Stimulated activated effector memory CD8-positive, alpha-beta T cell treated with anti-CD3 and anti-CD28 coated beads, Interleukin-12 subunit alpha, Interleukin-12 subunit beta, amount 100 ng/mL, for 72 hours (primary cell): ENCODE measurements around the gene SLC35D2.

Source experiments
- ATAC-seq: fragments of 150-1000 bp; cut with Tn5 transposase; 2 replicates; pipeline ENCODE4 v1.10.0; 2021
- DNase-seq, 2 donors: peaks; one replicate each; pipeline ENCODE4 v3.0.0; 2021 to 2022; ENCODE audit warnings: low spot score in 2 of 2
- H3K27ac Mint-ChIP-seq: one replicate; pipeline ENCODE4 v1.8.0; 2022; ENCODE audit warnings: mild to moderate bottlenecking, mixed read lengths
- H3K36me3 Mint-ChIP-seq: one replicate; pipeline ENCODE4 v1.8.0; 2022; ENCODE audit warnings: mild to moderate bottlenecking, mixed read lengths
- H3K4me1 Mint-ChIP-seq: one replicate; pipeline ENCODE4 v1.8.0; 2022; ENCODE audit warnings: mixed read lengths
- H3K4me3 Mint-ChIP-seq: one replicate; pipeline ENCODE4 v1.8.0; 2022; ENCODE audit warnings: mild to moderate bottlenecking, mixed read lengths
- H3K9me3 Mint-ChIP-seq: one replicate; pipeline ENCODE4 v1.8.0; 2022; ENCODE audit warnings: mixed read lengths

Gene SLC35D2

GRCh38 chr9:96383165-96383942 is at the start of gene SLC35D2:
Gene SLC35D2 (minus strand): TSS chr9:96383711. CDS start chr9:96383634, 77 bp downstream.
- H3K4me3 Mint-ChIP-seq, result peak within 1 kb of the TSS; percentile 72
- no peaks in the 10 kb centered on the region for H3K9me3 Mint-ChIP-seq
- peaks cover 22% of the 10 kb centered on the region for H3K4me1 Mint-ChIP-seq
- peak within 1 kb of the TSS; percentile 85 for H3K27ac Mint-ChIP-seq
- ATAC-seq (peak; percentile 76), DNase-seq (peak; percentile 8 to 56)
- peaks cover 50% of the 10 kb centered on the region for H3K36me3 Mint-ChIP-seq

- ATAC-seq, result no peak
- Mint-ChIP-seq H3K4me1 (peaks cover 9% of the 10 kb centered on the region), H3K4me3 (no peak overlapping the region), H3K27ac (no peak overlapping the region), H3K9me3 (no peaks in the 10 kb centered on the region), H3K36me3 (no peaks in the 10 kb centered on the region)
- DNase-seq, result no peak
Observed at GRCh38 chr9:96430377-96430776, 46.9 kb upstream of the SLC35D2 start.

- no peaks in the 10 kb centered on the region for H3K9me3 Mint-ChIP-seq
- no peak overlapping the region for H3K27ac Mint-ChIP-seq
- peaks cover 15% of the 10 kb centered on the region for H3K4me1 Mint-ChIP-seq
- ATAC-seq (no peak), DNase-seq (no peak)
- no peaks in the 10 kb centered on the region for H3K36me3 Mint-ChIP-seq
- H3K4me3 Mint-ChIP-seq, result no peak overlapping the region
Observed at GRCh38 chr9:96429732-96430131, 46.2 kb upstream of the SLC35D2 start.

GRCh38 chr9:96425500-96426169 is 42.1 kb upstream of the SLC35D2 start:
- Mint-ChIP-seq H3K4me1 (peaks cover 25% of the 10 kb centered on the region), H3K4me3 (no peak overlapping the region), H3K36me3 (no peaks in the 10 kb centered on the region), H3K9me3 (no peaks in the 10 kb centered on the region), H3K27ac (peak overlapping the region; percentile 65)
- ATAC-seq (no peak), DNase-seq (no peak)

- Mint-ChIP-seq H3K4me1 (peaks cover 38% of the 10 kb centered on the region), H3K9me3 (no peaks in the 10 kb centered on the region), H3K27ac (no peak overlapping the region), H3K4me3 (no peak overlapping the region), H3K36me3 (peaks cover 2% of the 10 kb centered on the region)
- DNase-seq (no peak), ATAC-seq (no peak)
Observed at GRCh38 chr9:96423985-96424336, 40.5 kb upstream of the SLC35D2 start.

- Mint-ChIP-seq H3K9me3 (no peaks in the 10 kb centered on the region), H3K36me3 (peaks cover 7% of the 10 kb centered on the region)
Observed at GRCh38 chr9:96423322-96423984, 39.9 kb upstream of the SLC35D2 start.

GRCh38 chr9:96420468-96421219 is 37.1 kb upstream of the SLC35D2 start:
- ATAC-seq (no peak), DNase-seq (no peak)
- peak overlapping the region; percentile 90 for H3K4me3 Mint-ChIP-seq
- peak overlapping the region; percentile 93 for H3K27ac Mint-ChIP-seq
- H3K4me1 Mint-ChIP-seq, result peaks cover 39% of the 10 kb centered on the region
- peaks cover 32% of the 10 kb centered on the region for H3K36me3 Mint-ChIP-seq
- no peaks in the 10 kb centered on the region for H3K9me3 Mint-ChIP-seq

More at GRCh38 chr9:96423322-96423984, 39.9 kb upstream of the SLC35D2 start:
- Mint-ChIP-seq H3K4me3 (no peak overlapping the region), H3K27ac (no peak overlapping the region), H3K4me1 (peaks cover 38% of the 10 kb centered on the region)
- ATAC-seq (no peak), DNase-seq (no peak)

GRCh38 chr9:96419691-96419969 is 36.1 kb upstream of the SLC35D2 start:
- ATAC-seq (no peak), DNase-seq (no peak)
- Mint-ChIP-seq H3K27ac (peak overlapping the region; percentile 93), H3K4me1 (peaks cover 30% of the 10 kb centered on the region), H3K4me3 (peak overlapping the region; percentile 90), H3K36me3 (peaks cover 42% of the 10 kb centered on the region), H3K9me3 (no peaks in the 10 kb centered on the region)

GRCh38 chr9:96418920-96419690 is 35.6 kb upstream of the SLC35D2 start:
- DNase-seq (peak; percentile 63 to 91), ATAC-seq (peak; percentile 63)
- Mint-ChIP-seq H3K4me1 (peaks cover 31% of the 10 kb centered on the region), H3K9me3 (no peaks in the 10 kb centered on the region), H3K4me3 (peak overlapping the region; percentile 90), H3K27ac (peak overlapping the region; percentile 93), H3K36me3 (peaks cover 47% of the 10 kb centered on the region)

GRCh38 chr9:96418083-96418919 is 34.8 kb upstream of the SLC35D2 start, which contains the start of gene ZNF367:
Gene ZNF367 (minus strand): TSS chr9:96418370. CDS start chr9:96418032, 338 bp downstream.
- H3K27ac Mint-ChIP-seq, result peak within 1 kb of the TSS; percentile 93
- peak; percentile 87 to 95 for DNase-seq
- peak; percentile 86 for ATAC-seq
- no peaks in the 10 kb centered on the region for H3K9me3 Mint-ChIP-seq
- peaks cover 56% of the 10 kb centered on the region for H3K36me3 Mint-ChIP-seq
- peaks cover 33% of the 10 kb centered on the region for H3K4me1 Mint-ChIP-seq
- peak within 1 kb of the TSS; percentile 90 for H3K4me3 Mint-ChIP-seq

GRCh38 chr9:96417661-96418082 is 34.2 kb upstream of the SLC35D2 start:
- Mint-ChIP-seq H3K4me3 (peak overlapping the region; percentile 90), H3K27ac (peak overlapping the region; percentile 93), H3K9me3 (no peaks in the 10 kb centered on the region), H3K36me3 (peaks cover 61% of the 10 kb centered on the region), H3K4me1 (peaks cover 37% of the 10 kb centered on the region)
- ATAC-seq (no peak), DNase-seq (no peak)

- Mint-ChIP-seq H3K4me3 (peak overlapping the region; percentile 90), H3K9me3 (no peaks in the 10 kb centered on the region), H3K4me1 (peaks cover 43% of the 10 kb centered on the region), H3K36me3 (peaks cover 64% of the 10 kb centered on the region), H3K27ac (peak overlapping the region; percentile 93)
- DNase-seq (peak; percentile 82 to 93), ATAC-seq (peak; percentile 17)
Observed at GRCh38 chr9:96417051-96417586, 33.6 kb upstream of the SLC35D2 start.

GRCh38 chr9:96413302-96414221 is 30.1 kb upstream of the SLC35D2 start:
- no peak for ATAC-seq
- DNase-seq, result no peak
- Mint-ChIP-seq H3K4me1 (peaks cover 36% of the 10 kb centered on the region), H3K36me3 (peaks cover 92% of the 10 kb centered on the region), H3K4me3 (peak overlapping the region; percentile 90), H3K27ac (peak overlapping the region; percentile 85), H3K9me3 (no peaks in the 10 kb centered on the region)
